Effector memory CD4-positive, alpha-beta T cell (primary cell): ENCODE results near the gene ARHGEF9.
"Not testable (repeated sequence)": the region's sequence is repeated elsewhere in the genome, so short reads cannot be mapped to it uniquely, and the experiment has no call there.

Source experiments
- DNase-seq, 3 donors: peaks; one replicate each; pipeline ENCODE4 v3.0.0-alpha.2; 2020
- H3K27ac ChIP-seq: 2 replicates; pipeline ENCODE4 v1.7.0; 2013; ENCODE audit warnings: mild to moderate bottlenecking, low read length, moderate library complexity; ENCODE audit not compliant: insufficient read depth, poor library complexity, severe bottlenecking
- H3K27me3 ChIP-seq: replicated peaks from 2 replicates; pipeline ENCODE4 v1.7.0; 2013; ENCODE audit warnings: mild to moderate bottlenecking, low read length; ENCODE audit not compliant: insufficient read depth, control insufficient read depth, poor library complexity, severe bottlenecking
- H3K36me3 ChIP-seq: 2 replicates; pipeline ENCODE4 v1.7.0; 2013; ENCODE audit warnings: mild to moderate bottlenecking, low read length, moderate library complexity; ENCODE audit not compliant: control insufficient read depth, insufficient read depth
- H3K4me1 ChIP-seq: 2 replicates; pipeline ENCODE4 v1.7.0; 2013; ENCODE audit warnings: low read length, mild to moderate bottlenecking; ENCODE audit not compliant: control insufficient read depth, insufficient read depth, poor library complexity, severe bottlenecking
- H3K4me3 ChIP-seq: 2 replicates; pipeline ENCODE4 v1.7.0; 2013; ENCODE audit warnings: low read length, low read depth, mild to moderate bottlenecking; ENCODE audit not compliant: insufficient read depth, poor library complexity, severe bottlenecking
- H3K9me3 ChIP-seq: 2 replicates; pipeline ENCODE4 v1.7.0; 2013; ENCODE audit warnings: mild to moderate bottlenecking, low read length, moderate library complexity; ENCODE audit not compliant: control insufficient read depth

The ARHGEF9 gene

GRCh38 chrX:63675716-63676115, 109.3 kb downstream of the ARHGEF9 start:
- no peak overlapping the region for H3K4me3 ChIP-seq
- DNase-seq = no peak
- H3K27ac ChIP-seq = no peak overlapping the region
- H3K36me3 ChIP-seq = no peaks in the 10 kb centered on the region
- no peaks in the 10 kb centered on the region for H3K9me3 ChIP-seq
- H3K4me1 ChIP-seq = no peaks in the 10 kb centered on the region
- H3K27me3 ChIP-seq = no peaks in the 10 kb centered on the region

- Histone ChIP-seq H3K4me1 (no peaks in the 10 kb centered on the region), H3K36me3 (no peaks in the 10 kb centered on the region), H3K27me3 (no peaks in the 10 kb centered on the region), H3K4me3 (no peak overlapping the region), H3K27ac (no peak overlapping the region), H3K9me3 (no peaks in the 10 kb centered on the region)
- DNase-seq = no peak
These were observed 111.1 kb downstream of the ARHGEF9 start for GRCh38 chrX:63673896-63674295.

DNA sequence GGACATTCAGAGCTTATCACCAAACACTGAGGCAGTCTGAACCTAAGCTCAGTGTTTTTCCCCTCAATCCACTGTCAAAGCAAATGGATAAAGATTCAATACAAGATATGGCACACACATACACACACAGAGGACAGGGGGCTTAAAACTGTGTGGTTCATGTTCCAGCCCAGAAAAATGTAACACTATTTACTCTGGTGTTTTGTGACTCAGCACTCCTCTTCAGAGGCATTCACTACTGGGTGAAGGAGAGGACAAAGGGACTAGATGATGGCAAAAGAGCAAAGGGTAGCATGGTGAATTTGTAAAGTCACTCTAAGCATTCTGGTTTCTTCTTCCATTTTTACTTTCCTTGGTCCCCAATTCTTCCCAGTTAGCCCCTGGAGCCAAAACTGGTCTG, 120.3 kb downstream of the ARHGEF9 start:
- H3K27ac ChIP-seq = no peak overlapping the region
- H3K36me3 ChIP-seq = no peaks in the 10 kb centered on the region
- H3K4me1 ChIP-seq = no peaks in the 10 kb centered on the region
- H3K4me3 ChIP-seq = no peak overlapping the region
- DNase-seq = no peak
- no peaks in the 10 kb centered on the region for H3K9me3 ChIP-seq
- H3K27me3 ChIP-seq = no peaks in the 10 kb centered on the region

GRCh38 chrX:63664083-63664482, 120.9 kb downstream of the ARHGEF9 start:
- Histone ChIP-seq H3K27ac (no peak overlapping the region), H3K36me3 (no peaks in the 10 kb centered on the region), H3K9me3 (no peaks in the 10 kb centered on the region), H3K4me3 (no peak overlapping the region), H3K27me3 (no peaks in the 10 kb centered on the region), H3K4me1 (no peaks in the 10 kb centered on the region)
- DNase-seq = no peak

DNA sequence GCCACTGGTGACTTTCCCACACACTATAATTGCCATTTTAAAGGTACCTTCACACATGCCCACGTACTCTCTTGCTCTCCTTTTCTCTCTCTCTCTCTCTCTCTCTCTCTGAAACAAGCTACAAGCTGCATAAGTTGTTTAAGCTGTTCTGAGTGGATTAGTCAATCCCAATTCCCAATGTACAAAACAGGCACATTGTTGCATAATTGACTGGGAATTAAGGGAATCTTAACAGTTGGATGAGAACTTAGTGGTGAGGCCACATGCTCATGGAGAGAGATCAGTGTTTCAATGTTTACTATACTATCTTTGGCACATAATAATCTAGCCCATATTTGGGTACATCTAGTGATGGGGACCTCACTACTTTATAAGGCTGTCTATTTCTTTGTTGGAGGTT, 123.3 kb downstream of the ARHGEF9 start:
- DNase-seq = no peak
- H3K4me3 ChIP-seq = no peak overlapping the region

GRCh38 chrX:63658920-63659319, 126.1 kb downstream of the ARHGEF9 start:
- Histone ChIP-seq H3K4me3 (no peak overlapping the region), H3K27ac (no peak overlapping the region), H3K9me3 (no peaks in the 10 kb centered on the region), H3K36me3 (peaks cover 3% of the 10 kb centered on the region), H3K4me1 (no peaks in the 10 kb centered on the region), H3K27me3 (no peaks in the 10 kb centered on the region)
- no peak for DNase-seq

More for the DNA sequence above, 123.3 kb downstream of the ARHGEF9 start:
- peaks cover 3% of the 10 kb centered on the region for H3K36me3 ChIP-seq
- no peaks in the 10 kb centered on the region for H3K9me3 ChIP-seq
- H3K27ac ChIP-seq = no peak overlapping the region
- no peaks in the 10 kb centered on the region for H3K4me1 ChIP-seq
- H3K27me3 ChIP-seq = no peaks in the 10 kb centered on the region

DNA sequence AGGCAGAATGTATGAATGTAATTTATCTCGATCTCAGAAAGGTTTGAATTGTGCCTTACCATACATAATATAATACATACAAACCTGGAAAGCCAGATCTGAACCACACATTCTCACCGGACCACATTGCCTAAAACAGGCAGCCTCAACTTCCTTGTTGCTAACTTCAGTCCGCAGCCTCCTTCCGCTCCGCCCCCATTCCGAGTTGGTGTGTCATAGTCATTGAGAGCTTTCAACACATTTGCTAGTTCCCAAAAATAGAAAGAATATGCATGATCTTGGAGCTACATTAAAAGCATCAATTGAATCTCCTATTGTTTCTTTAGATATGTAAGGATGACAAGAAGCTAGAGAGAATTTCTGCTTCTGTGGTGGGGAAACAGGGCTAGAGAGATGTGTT, 127.2 kb downstream of the ARHGEF9 start:
- no peak overlapping the region for H3K27ac ChIP-seq
- H3K36me3 ChIP-seq = peaks cover 3% of the 10 kb centered on the region
- H3K4me3 ChIP-seq = no peak overlapping the region
- H3K4me1 ChIP-seq = no peaks in the 10 kb centered on the region
- DNase-seq = no peak
- H3K9me3 ChIP-seq = no peaks in the 10 kb centered on the region
- H3K27me3 ChIP-seq = no peaks in the 10 kb centered on the region

DNA sequence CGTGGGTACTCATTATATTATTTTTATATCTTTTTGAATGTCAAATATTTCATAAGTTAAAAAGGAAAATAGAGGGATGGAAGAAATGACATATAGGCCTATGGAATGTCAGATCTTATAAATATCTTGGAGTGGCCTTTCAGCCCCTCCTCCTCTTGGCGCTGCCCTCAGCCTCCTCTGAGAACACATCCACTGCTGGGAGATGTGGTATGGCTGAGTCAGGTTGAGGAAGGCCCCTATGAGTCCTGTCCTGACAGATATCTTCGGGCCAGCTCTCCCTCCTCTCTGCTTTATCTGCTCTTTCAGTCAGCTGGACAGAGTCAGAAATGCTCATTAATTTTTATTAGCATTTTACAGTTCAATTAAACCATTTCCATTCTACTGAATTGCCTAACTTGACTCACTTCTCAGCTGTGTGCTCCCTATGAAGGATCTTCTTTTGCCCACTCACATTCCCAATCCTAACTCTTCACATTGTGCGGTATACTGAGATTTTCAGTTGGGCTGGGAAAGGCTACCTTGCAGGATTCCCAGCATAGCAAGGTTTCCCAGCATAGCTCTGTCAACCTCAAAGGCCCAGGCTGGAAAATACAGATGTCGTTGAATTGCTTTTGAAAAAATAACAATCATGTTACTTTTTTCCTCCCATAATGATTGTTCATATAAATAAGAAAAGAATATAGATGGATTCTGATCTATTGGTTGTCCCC, 128.0 kb downstream of the ARHGEF9 start:
- DNase-seq = no peak
- no peaks in the 10 kb centered on the region for H3K4me1 ChIP-seq
- H3K4me3 ChIP-seq = no peak overlapping the region
- no peaks in the 10 kb centered on the region for H3K27me3 ChIP-seq
- H3K36me3 ChIP-seq = peaks cover 3% of the 10 kb centered on the region
- no peak overlapping the region for H3K27ac ChIP-seq
- no peaks in the 10 kb centered on the region for H3K9me3 ChIP-seq

DNA sequence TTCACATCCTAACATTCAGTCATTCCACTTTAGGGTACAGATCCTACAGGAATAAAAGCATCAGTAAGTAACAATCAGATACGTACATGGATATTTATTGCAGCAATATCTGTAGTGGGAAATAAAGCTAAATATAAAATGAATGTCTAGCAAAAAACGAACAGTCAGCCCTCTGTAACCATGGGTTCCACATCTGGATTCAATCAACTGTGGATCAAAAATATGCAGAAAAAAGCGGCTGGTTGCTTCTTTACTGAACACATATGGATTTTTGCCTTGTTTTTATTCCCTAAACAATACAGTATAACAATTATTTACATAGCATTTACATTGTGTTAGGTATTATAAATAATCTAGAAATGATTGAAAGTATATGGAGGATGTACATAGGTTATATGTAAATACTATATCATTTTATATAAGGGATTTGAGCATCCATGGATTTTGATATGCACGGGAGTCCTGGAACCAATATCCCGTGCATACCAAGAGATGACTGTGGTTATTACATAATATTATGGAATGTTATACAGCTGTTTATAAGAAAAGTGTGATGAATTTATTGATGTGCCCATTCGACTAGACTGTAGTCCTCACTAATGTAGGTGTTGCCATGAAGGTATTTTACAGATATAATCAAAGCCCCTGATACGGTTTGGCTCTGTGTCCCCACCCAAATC, 132.8 kb downstream of the ARHGEF9 start:
- no peak for DNase-seq

GRCh38 chrX:63645748-63646147, 139.3 kb downstream of the ARHGEF9 start:
- H3K9me3 ChIP-seq = not testable (repeated sequence)

More for the DNA sequence above, 132.8 kb downstream of the ARHGEF9 start:
- Histone ChIP-seq H3K4me1 (no peaks in the 10 kb centered on the region), H3K36me3 (no peaks in the 10 kb centered on the region), H3K9me3 (no peaks in the 10 kb centered on the region), H3K27ac (no peak overlapping the region), H3K27me3 (no peaks in the 10 kb centered on the region), H3K4me3 (no peak overlapping the region)

More at GRCh38 chrX:63645748-63646147, 139.3 kb downstream of the ARHGEF9 start:
- not testable (repeated sequence) for H3K4me1 ChIP-seq, DNase-seq, H3K27me3 ChIP-seq, H3K36me3 ChIP-seq, H3K27ac ChIP-seq, H3K4me3 ChIP-seq
